BJ (cell line): Measurements from ENCODE around the gene ENC1. TPM values are rescaled to one million over a fixed set of nuclear protein-coding genes. Genes with fewer than 3 reads are reported as not detected.
A peak's percentile ranks its signal among the peaks of the same experiment; 100 is the strongest.

Experiments used
- CTCF ChIA-PET: fragments of 350-600 bp; formaldehyde crosslinking; extraction: SDS; loops from one replicate; lab custom pipeline; 2021; ENCODE audit warnings: antibody characterized with exemption, inconsistent platforms; lab: Yijun Ruan, JAX
- POLR2A ChIA-PET: fragments of 300-600 bp; sonication (Branson Sonifier 250); formaldehyde crosslinking; extraction: SDS; loops from one replicate; lab custom pipeline; 2021; ENCODE audit warnings: antibody characterized with exemption; lab: Charles Lee
- DNase-seq: peaks from one replicate; pipeline ENCODE4 v3.0.0-alpha.2; 2011; ENCODE audit warnings: low read depth
- H3K27me3 ChIP-seq: 2 replicates; pipeline ENCODE4 v1.6.0; 2011; ENCODE audit warnings: low read length; ENCODE audit not compliant: control insufficient read depth, insufficient read depth
- H3K36me3 ChIP-seq: 2 replicates; pipeline ENCODE4 v1.5.1; 2011; ENCODE audit warnings: low read length; ENCODE audit not compliant: control insufficient read depth, insufficient read depth
- H3K4me3 ChIP-seq: 2 replicates; pipeline ENCODE4 v1.5.1; 2011; ENCODE audit warnings: low read depth, mild to moderate bottlenecking, control low read depth, low read length
- polyA plus RNA-seq: library from polyadenylated mRNA; depleted of rRNA; stranded (reverse); fragments of >200 nt; gene quantifications from 2 replicates; pipeline ENCODE4 v1.2.3, GENCODE V29; 2011
- TF ChIP-seq, protein P1 (sequence below): IDR thresholded peaks from 2 replicates; pipeline ENCODE4 v1.5.1; 2011; ENCODE audit warnings: low read depth, mild to moderate bottlenecking, control low read depth, inconsistent platforms, low read length, moderate library complexity; ENCODE audit not compliant: insufficient read depth

ENC1 gene
- polyA plus RNA-seq, 1 experiment: 34.1 TPM

DNA sequence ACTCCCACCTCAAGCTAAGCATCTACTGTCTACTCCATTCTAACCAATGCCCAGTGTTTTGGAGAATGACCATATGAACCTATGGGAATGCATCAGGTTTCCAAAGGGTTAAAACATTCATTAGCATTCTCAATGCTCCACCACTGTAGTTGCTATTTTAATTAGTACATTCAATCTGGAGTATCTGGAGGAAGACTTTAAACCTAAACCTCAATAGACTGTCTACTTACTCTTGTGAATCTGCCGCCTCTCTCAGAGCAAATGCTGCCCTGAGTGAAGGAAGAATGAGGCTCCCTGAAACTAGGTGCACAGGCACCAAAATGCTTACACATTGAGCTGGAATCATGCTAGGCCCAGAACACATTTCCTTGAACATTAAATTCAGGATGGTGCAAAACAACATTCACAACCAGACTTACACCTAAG, 2.0 kb downstream of the ENC1 start:
- DNase-seq: no peak
- POLR2A ChIA-PET: interaction anchor here (0.6 kb wide), 1 partner anchor 139 kb away, joined by 18 read pairs; no protein-coding TSS in a partner anchor
- CTCF ChIA-PET: interaction anchor here (0.6 kb wide), 1 partner anchor 161 kb away, joined by 3 read pairs; no protein-coding TSS in a partner anchor
- Histone ChIP-seq H3K36me3 (peaks cover 10% of the 10 kb centered on the region), H3K27me3 (no peaks in the 10 kb centered on the region), H3K4me3 (peak overlapping the region; percentile 82)
- TF ChIP-seq, protein P1, sequence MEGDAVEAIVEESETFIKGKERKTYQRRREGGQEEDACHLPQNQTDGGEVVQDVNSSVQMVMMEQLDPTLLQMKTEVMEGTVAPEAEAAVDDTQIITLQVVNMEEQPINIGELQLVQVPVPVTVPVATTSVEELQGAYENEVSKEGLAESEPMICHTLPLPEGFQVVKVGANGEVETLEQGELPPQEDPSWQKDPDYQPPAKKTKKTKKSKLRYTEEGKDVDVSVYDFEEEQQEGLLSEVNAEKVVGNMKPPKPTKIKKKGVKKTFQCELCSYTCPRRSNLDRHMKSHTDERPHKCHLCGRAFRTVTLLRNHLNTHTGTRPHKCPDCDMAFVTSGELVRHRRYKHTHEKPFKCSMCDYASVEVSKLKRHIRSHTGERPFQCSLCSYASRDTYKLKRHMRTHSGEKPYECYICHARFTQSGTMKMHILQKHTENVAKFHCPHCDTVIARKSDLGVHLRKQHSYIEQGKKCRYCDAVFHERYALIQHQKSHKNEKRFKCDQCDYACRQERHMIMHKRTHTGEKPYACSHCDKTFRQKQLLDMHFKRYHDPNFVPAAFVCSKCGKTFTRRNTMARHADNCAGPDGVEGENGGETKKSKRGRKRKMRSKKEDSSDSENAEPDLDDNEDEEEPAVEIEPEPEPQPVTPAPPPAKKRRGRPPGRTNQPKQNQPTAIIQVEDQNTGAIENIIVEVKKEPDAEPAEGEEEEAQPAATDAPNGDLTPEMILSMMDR: no peak

- no peak for DNase-seq
- TF ChIP-seq, protein P1: no peak
- POLR2A ChIA-PET: no interaction called here
- CTCF ChIA-PET: interaction anchor here (0.5 to 1.5 kb wide), 4 partner anchors 11 to 1032 kb away, joined by 3 to 4 read pairs (median 4); no protein-coding TSS in a partner anchor
- peaks cover 10% of the 10 kb centered on the region for H3K36me3 ChIP-seq
- no peaks in the 10 kb centered on the region for H3K27me3 ChIP-seq
- no peak overlapping the region for H3K4me3 ChIP-seq
Observed at GRCh38 chr5:74636552-74636951, 4.0 kb downstream of the ENC1 start.

DNA sequence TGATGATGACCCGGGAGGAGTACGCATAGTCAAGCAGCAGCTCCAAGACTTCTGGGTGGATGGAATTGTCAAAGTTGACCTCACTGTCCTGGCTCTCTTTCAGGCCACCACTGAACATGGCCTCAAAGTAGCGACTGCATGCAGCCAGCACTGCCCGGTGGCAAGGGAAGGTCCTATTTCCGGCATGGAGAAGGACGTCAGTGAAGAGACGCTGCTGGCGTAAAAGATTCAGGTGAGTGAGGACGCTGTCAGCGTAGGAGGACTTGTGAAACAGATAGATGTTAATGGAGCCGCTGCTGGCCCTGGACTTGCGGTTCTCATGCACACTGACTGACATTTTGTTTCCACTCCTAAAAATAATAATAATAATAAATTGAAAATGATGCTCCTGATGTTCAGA, 4.4 kb downstream of the ENC1 start:
- no peaks in the 10 kb centered on the region for H3K27me3 ChIP-seq
- H3K4me3 ChIP-seq: no peak overlapping the region
- TF ChIP-seq, protein P1: no peak
- ChIA-PET CTCF (interaction anchor here (0.5 to 1.5 kb wide), 2 partner anchors 11 to 582 kb away, joined by 3 to 4 read pairs; no protein-coding TSS in a partner anchor), POLR2A (no interaction called here)
- DNase-seq: no peak
- peaks cover 10% of the 10 kb centered on the region for H3K36me3 ChIP-seq

GRCh38 chr5:74634611-74635286, 5.8 kb downstream of the ENC1 start:
- TF ChIP-seq, protein P1: no peak
- ChIA-PET POLR2A (no interaction called here), CTCF (interaction anchor here (0.7 kb wide), 1 partner anchor 61 kb away, joined by 4 read pairs; no protein-coding TSS in a partner anchor)
- no peak overlapping the region for H3K4me3 ChIP-seq
- peaks cover 10% of the 10 kb centered on the region for H3K36me3 ChIP-seq
- H3K27me3 ChIP-seq: no peaks in the 10 kb centered on the region
- DNase-seq: no peak

DNA sequence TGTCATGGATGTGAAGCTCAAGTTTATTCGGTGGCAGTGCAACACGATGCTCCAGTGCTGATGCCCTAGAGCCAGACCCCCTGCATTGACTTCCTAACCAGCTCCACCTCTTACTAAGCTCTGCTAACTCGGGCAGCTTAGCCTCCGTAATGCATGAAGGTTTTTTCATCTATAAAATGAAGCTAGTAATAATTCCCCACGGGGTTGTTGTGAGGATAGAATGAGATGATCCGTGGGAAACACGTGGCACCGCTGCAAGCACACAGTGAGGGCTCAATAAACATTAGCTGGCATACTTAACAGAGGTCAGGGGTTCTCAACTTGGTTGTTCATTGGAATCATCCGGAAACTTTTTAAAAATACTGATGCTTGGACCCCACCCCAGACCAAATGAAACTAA, 6.8 kb downstream of the ENC1 start:
- ChIA-PET CTCF (interaction anchor here (0.7 to 1.5 kb wide), 3 partner anchors 8 to 60 kb away, joined by 3 to 4 read pairs (median 3); no protein-coding TSS in a partner anchor), POLR2A (no interaction called here)
- H3K4me3 ChIP-seq: no peak overlapping the region
- DNase-seq: no peak
- TF ChIP-seq, protein P1: no peak
- peaks cover 10% of the 10 kb centered on the region for H3K36me3 ChIP-seq
- no peaks in the 10 kb centered on the region for H3K27me3 ChIP-seq
